G401 (cell line): ENCODE measurements around the gene TRAF3. TPM values are rescaled to one million over a fixed set of nuclear protein-coding genes. Genes with fewer than 3 reads are reported as not detected.
"Not testable (repeated sequence)": the region's sequence is repeated elsewhere in the genome, so short reads cannot be mapped to it uniquely, and the experiment has no call there.

ENCODE experiments used
- DNase-seq: peaks from one replicate; pipeline ENCODE4 v3.0.0-alpha.2; 2015; ENCODE audit warnings: low spot score
- in situ Hi-C: cut with HindIII; loops from 2 replicates; pipeline ENCODE4 v1.10.0; 2016; ENCODE audit warnings: low sequenced_read_pairs, mixed read lengths
- total RNA-seq: library from RNA; depleted of rRNA; stranded (reverse); fragments of >200 nt; shearing (Covaris generic); gene quantifications from 2 replicates; pipeline ENCODE4 v1.2.3, GENCODE V29; 2014

TRAF3 gene
- total RNA-seq, 1 experiment from 2014 or later = 45.5 TPM

DNA sequence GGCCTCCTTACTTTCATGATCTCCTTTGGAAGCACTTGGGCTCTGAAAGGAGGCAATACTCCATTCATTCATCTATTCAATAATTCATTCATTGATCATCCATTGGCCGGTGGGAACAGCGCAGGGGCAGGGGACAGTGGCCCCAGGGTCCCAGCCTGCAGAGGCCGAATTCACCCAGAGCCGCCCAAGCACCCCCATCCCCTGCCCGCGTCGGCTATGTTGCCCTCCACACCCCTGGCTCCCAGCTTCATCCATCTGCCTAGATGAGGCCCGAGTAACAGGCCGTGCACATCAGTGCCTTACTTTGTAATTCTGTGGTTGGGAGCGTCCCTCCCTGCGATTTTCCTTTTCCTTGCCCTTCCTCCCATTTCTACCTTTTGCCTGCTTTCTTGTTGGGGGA is 148.4 kb downstream of the TRAF3 start:
- DNase-seq = no peak
- in situ Hi-C loops = no loop called here

DNA sequence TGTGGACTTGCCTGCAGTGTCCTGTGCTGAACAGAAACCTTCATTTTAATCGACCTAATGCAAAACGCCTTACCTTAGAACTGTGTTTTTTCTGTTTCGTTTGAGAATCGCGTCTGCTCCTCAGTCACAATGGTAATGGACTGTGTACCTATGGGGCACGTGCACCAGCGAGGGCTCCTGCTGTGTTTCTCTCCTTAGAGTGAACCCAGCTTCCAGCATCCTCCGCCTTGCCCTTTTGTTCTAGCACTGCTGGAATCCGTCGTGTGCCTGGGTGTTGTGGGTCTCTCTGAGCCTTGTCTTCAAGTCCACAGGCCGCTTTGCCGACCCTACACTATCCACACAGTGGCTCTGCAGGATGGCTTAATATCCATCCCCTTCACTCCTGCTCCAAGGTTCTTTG is 148.9 kb downstream of the TRAF3 start:
- in situ Hi-C loops = no loop called here
- DNase-seq = no peak

DNA sequence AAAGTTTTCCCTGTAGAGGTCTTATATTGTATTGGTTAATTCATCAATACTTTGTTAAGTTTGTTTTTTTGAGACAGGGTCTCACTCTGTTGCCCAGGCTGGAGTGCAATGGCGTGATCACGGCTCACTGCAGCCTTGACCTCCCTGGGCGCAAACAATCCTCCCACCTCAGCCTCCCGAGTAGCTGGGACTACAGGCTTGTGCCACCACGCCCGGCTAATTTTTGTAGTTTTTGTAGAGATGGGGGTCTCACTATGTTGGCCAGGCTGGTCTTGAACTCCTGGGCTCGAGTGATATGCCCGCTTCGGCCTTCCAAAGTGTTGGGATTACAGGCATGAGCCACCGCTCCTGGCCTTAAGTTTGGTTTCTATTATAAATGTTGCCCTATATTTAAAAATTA is 149.6 kb downstream of the TRAF3 start:
- in situ Hi-C loops, DNase-seq: not testable (repeated sequence)

DNA sequence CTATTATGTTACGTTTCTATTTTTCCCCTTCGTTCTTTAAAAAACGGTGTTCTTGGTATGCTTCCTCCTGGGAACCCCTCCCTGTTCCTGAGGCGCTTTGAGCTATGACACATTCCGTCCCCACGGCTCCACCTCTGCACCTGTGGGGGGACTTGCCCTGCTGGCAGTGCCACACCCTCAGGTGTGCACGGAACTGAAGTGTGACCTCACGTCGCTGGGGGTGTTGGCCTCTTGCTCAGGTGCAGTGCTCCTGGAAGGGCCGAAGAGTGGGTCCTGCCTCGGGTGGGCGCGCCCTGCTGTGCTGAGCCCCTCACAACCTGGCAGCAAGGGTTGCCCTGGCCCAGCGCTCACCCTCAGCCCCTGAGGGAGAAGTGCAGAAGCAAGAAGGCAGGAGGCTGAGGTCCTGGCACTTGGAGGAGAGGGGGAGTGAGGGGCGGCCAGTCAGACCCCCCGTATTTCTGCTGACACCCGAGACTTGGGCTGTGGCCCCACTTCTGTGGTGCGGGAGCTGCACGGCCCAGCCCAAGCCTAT is 150.2 kb downstream of the TRAF3 start:
- in situ Hi-C loops = no loop called here
- no peak for DNase-seq

DNA sequence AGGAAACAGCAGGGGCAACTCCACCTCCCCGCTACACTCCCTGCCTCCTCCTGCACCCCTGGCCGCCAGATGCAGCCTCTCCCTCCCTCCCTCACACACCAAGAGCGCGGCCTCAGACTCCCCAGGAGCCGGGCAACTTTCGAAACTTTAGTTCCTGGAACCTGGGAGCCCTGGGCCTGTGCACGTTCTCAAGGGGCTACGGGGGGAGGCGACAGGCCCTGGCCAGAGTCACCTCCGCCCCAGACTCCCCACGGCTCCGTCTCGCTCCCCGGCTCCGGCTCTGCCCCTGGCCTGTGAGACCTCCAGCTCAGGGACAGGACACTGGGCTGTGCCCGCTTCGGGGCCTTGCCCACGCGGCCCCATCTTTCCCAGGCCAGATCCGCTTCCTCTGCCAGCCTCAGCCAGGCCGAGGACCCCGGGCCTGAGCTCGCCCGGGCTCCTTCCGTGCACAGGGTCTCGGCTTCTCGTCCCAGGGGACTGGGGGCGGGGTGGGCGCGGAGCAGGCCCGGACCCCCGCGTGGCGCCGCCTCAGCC is 150.7 kb downstream of the TRAF3 start:
- DNase-seq = no peak
- in situ Hi-C loops = no loop called here

DNA sequence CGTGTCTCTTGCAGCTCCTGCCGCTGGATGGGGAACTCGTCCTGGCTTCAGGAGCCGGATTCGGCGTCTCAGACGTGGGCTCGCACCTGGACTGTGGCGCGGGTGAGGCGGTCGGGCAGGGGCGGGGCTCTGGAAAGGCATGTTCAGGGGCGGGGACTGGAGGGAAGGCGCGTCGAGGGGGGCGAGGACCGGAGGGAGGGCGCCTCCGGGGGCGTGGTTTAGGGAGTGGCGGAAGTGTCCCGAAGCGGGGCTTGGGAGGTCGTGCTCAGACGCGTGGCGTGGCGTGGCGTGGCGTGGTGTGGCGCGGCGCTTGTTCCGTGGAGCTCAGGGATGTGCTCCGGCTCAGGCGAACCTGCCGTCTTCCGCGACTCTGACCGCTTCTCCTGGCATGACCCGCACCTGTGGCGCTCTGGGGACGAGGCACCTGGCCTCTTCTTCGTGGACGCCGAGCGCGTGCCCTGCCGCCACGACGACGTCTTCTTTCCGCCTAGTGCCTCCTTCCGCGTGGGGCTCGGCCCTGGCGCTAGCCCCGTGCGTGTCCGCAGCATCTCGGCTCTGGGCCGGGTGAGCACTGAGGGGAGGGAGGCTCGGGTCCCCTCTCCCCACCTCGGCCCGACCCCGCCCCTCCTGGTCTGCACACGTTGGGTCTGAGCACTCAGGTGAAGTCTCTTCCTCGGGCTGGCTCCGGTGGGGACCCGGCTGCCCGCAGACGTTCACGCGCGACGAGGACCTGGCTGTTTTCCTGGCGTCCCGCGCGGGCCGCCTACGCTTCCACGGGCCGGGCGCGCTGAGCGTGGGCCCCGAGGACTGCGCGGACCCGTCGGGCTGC is 151.4 kb downstream of the TRAF3 start:
- no peak for DNase-seq
- in situ Hi-C loops = no loop called here

DNA sequence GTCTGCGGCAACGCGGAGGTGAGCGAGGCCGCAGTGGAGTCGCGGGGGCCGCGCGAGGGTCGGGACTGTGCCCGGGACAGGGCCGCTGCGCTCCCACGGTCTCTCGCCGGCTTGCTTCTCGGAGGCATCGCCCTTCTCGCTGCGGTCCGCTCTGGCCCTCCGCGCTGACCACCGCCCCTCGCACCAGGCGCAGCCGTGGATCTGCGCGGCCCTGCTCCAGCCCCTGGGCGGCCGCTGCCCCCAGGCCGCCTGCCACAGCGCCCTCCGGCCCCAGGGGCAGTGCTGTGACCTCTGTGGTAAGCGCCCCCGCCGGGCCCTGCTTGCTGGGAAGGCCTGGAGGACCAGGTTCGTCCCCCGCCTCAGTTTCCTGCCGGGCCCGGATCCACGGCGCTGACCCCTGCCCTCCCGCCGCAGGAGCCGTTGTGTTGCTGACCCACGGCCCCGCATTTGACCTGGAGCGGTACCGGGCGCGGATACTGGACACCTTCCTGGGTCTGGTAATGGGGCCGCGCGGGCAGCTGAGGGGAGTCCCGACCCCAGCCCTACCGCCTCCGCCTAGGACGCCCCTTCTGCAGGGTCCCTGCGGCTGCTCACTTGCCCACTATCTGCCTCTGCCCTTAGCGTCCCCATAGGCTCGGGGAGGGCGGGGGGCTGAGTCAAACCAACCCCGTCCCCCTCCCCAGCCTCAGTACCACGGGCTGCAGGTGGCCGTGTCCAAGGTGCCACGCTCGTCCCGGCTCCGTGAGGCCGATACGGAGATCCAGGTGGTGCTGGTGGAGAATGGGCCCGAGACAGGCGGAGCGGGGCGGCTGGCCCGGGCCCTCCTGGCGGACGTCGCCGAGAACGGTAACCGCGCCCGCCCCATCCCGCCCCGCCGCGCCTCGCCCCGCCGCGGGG is 152.2 kb downstream of the TRAF3 start:
- in situ Hi-C loops = no loop called here
- no peak for DNase-seq

DNA sequence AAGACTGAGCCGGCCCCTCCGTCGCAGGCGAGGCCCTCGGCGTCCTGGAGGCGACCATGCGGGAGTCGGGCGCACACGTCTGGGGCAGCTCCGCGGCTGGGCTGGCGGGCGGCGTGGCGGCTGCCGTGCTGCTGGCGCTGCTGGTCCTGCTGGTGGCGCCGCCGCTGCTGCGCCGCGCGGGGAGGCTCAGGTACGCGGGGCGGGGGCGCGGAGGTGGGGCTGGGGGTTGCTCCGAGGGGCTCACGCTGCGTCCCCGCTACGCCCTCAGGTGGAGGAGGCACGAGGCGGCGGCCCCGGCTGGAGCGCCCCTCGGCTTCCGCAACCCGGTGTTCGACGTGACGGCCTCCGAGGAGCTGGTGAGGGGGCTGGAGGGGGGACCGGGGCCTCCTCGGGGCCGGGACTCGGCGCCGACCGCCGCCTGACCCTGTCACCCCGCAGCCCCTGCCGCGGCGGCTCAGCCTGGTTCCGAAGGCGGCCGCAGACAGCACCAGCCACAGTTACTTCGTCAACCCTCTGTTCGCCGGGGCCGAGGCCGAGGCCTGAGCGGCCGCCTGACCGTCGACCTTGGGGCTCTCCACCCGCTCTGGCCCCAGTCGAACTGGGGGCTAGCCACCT is 153.0 kb downstream of the TRAF3 start:
- DNase-seq = no peak
- in situ Hi-C loops = no loop called here

DNA sequence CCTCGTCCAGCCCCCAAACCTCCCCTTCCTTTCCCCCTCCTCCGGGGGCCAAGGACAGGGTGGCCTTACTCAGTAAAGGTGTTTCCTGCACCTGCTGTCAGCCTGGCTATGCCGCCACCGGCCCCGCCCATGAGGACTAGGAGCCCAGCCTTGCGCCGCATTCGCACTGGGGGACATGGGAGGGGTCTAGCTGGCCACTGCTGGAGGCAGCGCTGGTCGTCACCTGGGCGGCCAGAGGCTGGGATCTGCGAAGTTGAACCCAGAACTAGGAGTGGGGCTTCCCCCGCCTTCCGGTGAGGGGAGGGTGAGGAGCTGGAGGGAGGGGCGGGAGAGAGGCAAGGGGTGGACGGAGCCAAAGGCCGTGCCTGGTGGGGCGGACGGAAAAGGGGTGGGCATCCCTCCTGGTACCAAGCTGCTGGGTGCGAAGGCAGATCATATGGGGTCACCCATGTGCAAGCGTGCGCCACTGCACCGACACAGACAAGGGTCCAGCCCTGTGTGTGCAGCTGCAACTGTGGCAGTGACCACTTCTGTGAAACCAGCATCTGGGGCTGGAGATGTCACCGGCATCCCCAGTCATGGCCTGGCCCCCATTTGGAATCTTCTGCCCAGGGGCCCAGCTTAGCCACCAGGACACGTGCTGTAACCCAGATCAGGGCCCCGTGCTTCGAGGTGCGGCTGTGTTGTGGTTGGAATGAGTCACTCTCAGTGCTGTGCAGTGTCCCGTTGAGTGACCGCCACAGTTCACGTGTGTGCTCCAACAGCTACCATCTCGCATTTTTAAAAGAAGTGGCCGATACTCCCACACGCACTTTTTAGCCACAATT is 153.7 kb downstream of the TRAF3 start:
- DNase-seq = no peak
- in situ Hi-C loops = no loop called here

DNA sequence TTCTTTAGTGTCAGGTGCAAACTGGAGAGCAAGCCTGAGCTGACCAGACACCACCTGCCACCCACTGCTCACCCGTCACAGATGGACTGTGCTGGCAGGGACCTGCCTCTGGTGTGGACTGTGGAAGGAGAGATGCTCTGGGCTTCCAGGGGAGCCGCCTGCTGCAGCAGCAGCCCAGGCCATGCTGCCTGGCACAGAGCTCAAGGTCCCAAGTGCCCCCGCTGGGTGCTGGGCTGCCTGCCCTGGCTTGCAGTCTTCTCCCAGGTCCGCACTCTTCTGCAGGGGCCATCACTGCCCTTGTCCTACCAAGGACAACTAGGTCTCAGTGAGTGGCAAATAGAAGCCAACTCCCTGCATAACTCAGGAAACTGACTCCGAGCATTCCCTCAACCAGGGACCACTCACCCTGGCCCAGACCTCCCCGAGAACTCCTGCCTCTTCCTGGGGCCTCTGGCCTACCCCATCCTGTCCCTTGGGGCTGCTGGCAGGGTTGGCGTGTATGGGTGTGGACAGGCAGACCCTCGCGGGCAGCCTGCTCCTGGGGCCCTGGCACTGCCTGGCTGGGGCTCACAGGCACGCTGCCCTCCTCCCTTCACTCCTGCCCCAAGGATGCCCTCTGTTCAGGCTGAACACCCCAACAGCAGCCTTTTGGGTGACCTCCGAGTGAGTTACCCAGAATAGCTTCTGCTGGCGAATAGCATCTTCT is 154.5 kb downstream of the TRAF3 start:
- in situ Hi-C loops = no loop called here

DNA sequence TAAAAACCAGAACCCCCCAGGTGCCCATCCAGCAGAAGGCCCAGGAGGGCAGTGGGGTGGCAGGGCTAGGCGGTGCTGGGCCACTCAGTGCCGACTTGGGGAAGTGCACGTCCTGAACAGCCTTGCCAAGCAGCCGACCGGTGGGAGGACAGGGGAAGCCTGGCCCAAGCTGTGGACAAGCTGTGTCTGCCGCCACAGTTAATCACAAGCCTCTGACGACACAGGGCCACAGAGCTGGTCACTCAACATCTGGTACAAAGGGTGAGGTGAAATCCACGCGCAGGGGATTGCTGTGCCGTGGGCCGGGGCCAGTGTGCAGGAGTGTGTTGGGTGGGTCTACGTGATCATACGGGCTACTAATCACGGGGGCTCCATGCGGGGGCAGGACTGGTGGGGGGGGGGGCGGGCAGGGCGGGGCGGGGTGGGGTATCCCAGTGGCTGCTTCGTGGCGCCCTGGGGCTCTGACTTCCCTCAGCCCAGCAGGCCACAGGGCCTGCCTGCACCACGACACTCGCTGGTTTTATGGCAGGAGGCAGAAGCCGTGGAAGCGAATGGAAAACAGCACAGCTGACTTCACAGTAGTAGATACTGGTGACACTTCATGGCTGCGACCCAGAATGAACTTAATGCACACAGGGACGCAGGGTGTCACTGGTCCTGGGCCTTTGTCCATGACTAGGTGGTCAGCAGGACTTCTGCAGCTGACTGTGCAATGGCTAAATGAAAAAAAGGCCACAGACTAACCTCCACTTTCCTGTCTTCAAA is 155.4 kb downstream of the TRAF3 start:
- in situ Hi-C loops = no loop called here

More for the DNA sequence above, 154.5 kb downstream of the TRAF3 start:
- DNase-seq = peak; percentile 45

DNA sequence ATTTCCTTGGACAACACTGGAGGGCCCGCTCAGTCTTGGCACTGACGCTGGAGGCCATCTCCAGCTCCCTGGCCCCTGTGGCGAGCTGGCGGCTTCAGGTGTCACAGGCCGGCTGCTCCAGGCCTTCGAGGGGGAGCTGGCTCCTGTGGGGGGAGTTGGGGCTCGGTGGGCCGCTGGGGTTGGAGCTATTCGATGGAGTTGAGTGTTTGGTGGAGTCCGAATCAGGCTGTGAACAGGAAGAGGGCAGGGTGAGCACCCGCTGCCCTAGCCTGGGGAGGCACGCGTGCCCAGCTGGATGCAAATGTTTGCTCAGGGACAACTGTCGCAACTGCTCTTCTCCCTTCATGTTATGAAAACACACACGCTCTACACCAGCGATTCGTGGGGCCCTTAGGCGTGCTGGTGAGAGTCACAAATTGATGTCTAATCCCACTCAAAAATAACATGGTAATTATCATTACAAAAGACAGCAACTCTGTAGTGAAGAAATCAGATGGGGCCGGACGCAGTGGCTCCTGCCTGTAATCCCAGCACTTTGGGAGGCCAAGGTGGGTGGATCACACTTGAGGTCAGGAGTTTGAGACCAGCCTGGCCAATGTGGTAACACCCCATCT is 156.5 kb downstream of the TRAF3 start:
- in situ Hi-C loops = no loop called here
- DNase-seq = no peak

More for the DNA sequence above, 155.4 kb downstream of the TRAF3 start:
- no peak for DNase-seq

DNA sequence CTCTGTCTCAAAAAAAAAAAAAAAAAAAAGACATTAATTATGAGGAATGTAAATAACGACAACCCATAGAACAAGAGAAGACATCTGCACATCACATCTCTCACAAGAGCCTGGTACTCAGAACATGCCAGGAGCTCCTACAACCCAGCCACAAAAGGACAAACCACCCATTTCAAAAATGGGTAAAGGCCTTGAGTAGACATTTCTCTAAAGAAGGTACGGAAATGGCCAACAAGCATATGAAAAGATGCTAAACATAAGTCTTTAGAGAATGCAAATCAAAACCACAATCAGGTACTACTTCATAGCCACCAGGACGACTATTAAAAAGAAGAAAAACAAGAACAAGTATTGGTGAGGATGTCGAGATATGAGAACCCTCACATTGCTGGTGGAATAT is 158.5 kb downstream of the TRAF3 start:
- no peak for DNase-seq
- in situ Hi-C loops = no loop called here

DNA sequence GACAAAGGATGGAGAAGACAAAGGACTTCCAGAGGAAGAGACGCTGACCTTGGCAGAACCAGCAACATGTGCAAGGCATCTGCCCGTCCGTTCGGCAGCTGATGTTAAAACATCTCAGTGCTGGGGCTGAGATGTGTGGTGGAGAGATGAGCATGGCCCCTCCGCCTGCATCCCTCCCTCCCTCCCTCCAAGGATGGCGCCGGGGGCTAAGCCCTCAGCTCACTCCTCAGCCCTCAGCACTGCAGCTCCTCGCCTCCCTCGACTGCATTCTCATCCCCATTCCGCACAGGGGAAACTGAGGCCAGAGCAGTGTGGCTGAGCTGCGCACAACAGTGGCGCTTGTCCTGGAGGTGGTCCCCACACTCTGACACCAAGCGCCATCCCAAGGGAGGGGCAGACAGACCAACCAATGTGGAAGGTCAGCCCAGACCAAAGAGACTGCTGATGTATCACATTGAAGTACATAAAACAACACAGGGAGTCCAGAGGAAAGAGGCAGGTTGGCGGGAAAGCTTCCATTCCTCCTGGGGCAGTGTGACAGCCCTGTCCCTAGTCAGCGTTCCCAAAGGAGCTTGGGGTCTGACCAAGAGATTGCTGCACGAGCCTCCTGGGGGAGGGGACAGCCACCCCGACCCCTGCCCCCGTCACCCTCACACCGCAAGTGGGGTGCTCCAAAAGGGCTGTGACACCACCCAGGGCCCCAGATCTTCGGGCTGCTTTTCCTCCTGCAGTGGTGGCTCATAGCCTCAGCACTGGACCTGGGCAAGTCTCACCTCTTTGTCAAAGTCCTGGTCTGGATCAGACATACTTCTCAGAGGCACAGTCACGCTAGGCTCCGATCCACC is 160.3 kb downstream of the TRAF3 start:
- no peak for DNase-seq
- in situ Hi-C loops = no loop called here

DNA sequence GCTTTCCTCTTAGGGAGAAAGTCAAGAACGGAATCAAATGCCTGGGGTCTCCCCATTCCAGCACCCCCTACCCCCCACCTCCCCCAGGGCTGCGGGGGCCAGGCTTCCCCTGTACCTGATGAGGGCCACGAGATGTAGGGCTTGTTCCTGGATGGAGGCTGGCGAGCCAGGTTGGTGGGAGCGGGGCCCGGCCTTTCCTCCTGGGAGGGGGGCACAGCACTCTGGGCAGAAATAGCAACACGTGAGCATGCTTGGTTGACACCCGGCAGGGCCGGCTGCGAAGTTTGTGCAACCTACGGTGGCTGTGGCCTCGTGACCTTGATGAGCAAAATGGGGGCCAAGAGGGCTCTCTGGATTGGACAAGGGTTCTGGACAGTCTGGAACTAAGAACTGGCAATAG is 160.9 kb downstream of the TRAF3 start:
- DNase-seq = no peak
- in situ Hi-C loops = no loop called here

DNA sequence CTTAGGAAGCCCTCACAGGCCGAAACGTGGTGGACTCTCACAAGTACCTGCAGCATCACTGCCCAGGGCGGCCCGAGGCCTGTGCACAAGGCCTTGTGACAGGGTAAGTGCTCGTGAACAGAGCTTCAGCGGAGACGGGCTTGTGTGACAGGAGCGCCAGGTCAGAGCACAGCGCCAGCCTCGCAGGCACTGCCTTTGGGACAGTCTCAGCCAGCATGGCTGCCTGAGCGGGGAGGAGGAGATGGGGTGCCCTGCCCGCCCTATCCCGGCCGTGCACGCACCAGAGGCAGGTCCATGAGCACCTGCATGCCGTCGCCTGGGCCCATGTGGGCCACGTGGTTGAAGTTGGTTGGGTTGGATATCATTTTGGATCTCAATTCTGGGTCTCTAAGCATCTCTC is 162.1 kb downstream of the TRAF3 start:
- in situ Hi-C loops = no loop called here

More for the DNA sequence above, 162.1 kb downstream of the TRAF3 start:
- DNase-seq = no peak
